ENCODE measurements around the gene RCSD1. TPM values are rescaled to one million over a fixed set of nuclear protein-coding genes. Genes with fewer than 3 reads are reported as not detected.

Gene RCSD1
- total RNA-seq, 1 donor from 2014 or later: 2.4 TPM

- no peak for ATAC-seq
Measured at GRCh38 chr1:167618366-167618765, 11.7 kb upstream of the RCSD1 start.

- ATAC-seq: no peak
Measured at GRCh38 chr1:167618789-167619188, 11.2 kb upstream of the RCSD1 start.

DNA sequence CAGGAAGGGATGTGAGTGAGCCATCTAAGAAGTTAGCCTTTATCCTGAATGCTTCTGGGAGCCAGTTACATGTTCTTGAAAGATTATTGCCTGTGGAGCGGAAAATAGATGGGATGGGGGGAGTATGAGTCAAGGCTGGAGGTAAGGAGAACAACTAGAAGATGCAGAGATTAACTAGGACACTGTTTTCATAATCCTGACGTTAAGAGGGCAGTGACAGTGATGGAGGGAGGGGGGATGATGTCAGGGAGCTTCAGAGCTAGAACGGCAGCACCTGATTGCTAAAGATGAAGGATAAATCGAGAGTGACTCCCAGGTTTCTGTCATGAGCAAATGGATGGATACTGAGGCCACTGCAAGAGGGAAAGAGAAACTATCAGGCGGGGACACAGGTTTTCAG lies 10.0 kb upstream of the RCSD1 start:
- ATAC-seq: no peak

GRCh38 chr1:167621780-167622313 lies 8.2 kb upstream of the RCSD1 start:
- ATAC-seq: no peak

- ATAC-seq: no peak
Measured at GRCh38 chr1:167623951-167624350, 6.1 kb upstream of the RCSD1 start.

GRCh38 chr1:167625040-167625823 lies 4.8 kb upstream of the RCSD1 start:
- ATAC-seq: no peak

- peak; percentile 5 for ATAC-seq
Measured at GRCh38 chr1:167627615-167627864, 2.5 kb upstream of the RCSD1 start.

DNA sequence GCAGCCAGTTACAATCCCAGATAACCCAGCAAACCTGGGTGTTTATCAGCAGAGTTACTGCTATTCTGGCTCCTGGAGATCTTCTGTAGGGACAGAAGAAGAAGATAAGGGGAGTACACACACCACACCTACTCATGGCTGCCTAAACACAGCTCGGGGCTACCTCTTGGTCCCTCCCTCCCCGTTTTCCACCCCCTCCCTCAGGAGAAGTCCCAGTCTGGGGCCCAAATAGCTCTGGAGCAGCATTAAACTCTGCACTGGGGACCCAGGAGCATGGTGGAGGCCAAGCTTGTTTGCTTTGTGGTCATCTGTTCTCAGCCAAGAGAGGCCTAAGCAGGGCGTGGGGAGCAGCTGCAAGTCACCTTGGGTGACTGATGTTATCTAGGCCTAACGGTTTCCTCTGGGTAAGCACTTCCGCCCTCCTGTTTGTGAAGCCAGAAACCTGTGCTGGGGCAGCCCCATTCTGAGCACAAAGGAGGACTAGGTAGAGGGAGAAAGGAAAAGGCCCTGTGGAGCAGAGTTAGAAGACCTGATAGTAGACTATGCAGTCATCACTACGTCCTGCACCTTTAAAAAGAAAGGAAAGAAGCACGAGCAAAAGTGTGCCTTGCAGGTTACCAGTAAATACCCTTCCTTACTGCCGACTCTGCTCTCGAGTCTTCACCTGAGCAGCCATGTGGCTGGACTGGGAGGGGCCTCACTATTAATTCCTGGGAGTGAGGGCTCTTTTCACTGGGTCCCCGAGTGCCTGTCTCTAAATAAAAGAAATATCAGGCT lies 2.0 kb upstream of the RCSD1 start:
- ATAC-seq: peak; percentile 58

DNA sequence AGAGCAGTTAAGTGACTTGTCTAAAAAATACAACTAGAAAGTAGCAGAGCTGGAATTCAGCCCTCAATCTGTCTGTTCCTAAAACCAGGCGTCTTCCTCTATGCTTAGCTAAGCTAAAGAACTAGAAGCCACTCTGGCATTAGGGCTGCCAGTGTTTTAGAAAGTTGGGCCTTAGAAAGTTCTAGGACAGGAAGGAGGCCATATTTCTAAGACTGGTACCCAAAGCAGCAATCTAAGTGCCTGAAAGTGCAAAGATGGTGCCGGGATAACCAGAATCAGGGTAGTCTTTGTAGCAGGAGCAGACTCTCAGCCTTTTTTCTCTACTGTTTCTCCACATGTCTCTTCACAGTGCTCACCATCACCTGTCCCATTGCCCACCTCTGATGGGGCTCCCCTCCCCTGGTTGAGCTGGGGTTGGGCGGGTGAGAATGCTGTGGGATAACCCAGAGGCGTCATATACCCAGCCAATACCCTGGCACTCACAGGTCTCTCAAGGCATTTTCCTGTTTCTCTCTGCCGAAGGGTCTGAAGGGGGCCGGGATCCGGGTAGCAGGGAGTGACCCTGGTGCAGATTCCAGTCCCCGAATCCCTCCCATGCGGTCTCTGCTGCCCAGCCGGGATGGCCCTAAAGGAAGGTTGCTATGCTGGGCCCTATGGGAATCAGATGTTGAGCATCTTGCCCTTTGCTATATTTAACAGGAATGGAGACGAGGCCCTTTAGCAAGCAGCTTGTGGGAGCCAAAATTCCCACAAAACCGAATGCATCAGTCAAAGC lies 1.1 kb upstream of the RCSD1 start:
- no peak for ATAC-seq

DNA sequence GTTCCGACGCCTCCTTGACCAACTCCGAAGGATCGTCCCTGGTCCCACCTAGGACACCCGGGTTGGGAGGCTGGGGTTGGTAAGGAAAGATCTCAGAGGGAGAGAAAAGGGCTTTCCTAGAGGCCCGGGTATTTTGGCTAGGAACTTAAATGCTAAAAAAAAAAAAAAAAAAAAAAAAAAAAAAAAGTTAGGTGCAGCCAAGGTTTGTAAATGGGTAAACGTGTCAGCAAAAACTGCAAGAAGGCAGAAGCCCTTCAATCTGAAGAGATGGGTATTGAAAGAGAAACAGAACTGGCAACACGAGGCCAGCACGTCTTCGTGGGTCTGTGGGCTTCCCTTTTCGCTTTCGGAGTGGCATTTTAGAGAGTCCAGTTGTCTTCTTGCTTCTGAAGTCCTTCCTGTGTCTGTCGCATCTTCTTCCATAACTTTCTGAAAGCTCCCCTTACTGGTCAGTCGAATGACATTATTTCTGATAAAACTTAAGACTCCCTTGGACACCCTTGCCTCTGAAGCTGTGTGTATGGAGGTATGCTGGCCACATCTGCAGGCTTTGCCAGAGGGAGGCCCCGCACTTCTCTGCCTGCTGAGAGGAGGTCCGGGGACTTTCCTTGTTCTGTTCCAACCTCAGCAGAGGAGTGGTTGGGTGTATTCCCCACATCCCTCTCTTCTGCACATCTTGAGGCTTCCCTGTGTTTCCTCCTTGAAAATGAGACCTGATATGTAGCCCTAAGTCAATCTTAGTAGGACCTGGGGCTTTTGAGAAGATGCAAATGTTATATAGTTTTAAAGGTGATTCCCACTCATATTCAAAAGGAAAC lies 745 bp downstream of the RCSD1 start:
- ATAC-seq: no peak

DNA sequence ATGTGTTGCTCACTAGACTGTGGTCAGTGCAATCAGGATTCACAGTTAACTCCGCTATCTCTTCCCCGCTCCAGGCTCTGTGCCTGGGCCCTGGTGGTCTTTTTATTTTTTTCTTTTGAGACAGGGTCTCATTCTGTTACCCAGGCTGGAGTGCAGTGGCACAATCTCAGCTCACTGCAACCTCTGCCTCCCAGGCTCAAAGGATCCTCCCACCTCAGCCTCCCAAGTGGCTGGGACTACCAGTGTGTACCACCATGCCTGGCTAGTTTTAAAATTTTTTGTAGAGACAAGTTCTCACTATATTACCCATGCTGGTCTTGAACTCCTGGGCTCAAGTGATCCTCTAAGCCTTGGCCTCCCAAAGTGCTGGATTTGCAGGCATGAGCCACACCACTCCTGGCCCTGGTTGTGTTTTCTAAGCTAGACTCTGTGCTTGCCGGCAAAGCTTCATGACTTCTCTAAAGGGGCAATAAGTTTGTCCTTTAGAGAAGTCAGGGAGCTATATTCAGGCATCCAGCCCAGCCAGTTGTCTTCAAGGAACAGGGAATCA lies 1.4 kb downstream of the RCSD1 start:
- ATAC-seq: no peak

DNA sequence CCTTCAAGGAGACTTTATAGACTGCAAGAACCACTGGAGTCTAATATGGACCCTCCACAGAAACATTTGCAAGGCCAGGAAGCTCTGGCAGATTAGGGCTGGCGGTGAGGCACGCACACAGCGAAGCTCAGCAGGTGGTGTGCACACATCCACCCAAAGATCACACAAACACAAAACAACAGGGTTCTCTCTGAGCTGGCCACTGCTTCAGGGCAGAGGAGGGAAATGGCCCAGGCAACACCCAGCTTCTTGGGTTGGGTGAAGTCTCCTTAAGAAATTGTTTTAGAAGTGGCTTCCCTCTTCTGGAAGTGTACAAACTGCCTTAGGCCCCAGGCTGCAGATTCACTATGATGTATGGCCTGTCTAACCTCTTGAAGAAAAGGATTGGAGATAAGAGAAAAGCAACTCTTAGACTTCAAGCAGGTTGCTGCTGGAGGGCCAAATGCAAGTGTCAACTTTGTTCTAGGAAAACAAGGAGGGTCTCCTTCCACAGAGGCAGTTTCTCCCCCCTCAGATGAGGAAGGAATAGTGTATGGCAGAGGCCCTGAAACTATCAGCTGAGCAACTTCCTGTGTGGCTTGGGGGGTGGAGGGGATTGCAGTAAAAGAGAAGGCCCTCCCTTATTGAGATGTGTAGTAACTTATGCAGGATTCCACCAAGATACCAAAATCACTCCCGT lies 2.0 kb downstream of the RCSD1 start:
- no peak for ATAC-seq

- no peak for ATAC-seq
Measured at GRCh38 chr1:167633258-167633944, 3.4 kb downstream of the RCSD1 start.

- no peak for ATAC-seq
Measured at GRCh38 chr1:167634435-167634834, 4.4 kb downstream of the RCSD1 start.

GRCh38 chr1:167635156-167635648 lies 5.2 kb downstream of the RCSD1 start:
- ATAC-seq: no peak

DNA sequence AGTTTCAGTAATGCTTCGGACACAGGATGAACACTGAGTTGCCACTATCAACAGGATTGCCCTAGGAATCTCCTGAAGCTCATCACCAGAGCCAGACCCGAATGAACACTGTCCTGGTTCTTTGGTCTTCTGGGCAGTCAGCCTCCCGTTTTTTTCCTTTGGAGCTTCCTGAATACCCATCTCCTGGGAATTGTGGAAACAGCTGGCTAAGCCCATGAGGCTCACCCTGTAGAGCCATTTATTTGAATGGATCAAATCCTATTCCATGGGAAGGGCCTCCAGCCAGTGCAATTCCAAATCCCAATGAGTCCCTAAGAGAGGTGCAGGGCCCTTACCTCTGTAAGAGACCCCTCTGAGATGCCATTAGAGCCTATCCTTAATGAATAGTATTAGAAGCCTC lies 5.9 kb downstream of the RCSD1 start:
- ATAC-seq: no peak

DNA sequence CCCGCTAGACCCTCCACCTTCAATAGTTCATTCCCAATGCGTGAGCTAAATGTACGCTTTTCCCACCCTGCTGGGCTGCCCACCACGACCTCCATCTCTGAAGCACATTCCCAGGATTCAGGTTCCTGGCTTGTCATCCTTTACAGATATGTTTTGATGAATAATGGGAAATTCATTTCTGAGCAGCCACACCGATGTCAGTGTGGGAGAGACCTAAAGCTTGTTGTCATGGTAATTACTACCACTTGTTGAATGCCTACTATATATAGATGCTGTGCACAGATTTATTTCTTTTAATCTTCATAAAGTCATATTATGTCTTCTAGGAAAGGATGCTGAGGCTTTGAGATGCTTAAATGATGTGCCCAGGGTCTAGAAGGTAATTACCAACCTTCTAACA lies 8.0 kb downstream of the RCSD1 start:
- no peak for ATAC-seq

- ATAC-seq: no peak
Measured at GRCh38 chr1:167640051-167640450, 10.0 kb downstream of the RCSD1 start.

GRCh38 chr1:167641786-167642500 lies 11.9 kb downstream of the RCSD1 start:
- ATAC-seq: no peak

DNA sequence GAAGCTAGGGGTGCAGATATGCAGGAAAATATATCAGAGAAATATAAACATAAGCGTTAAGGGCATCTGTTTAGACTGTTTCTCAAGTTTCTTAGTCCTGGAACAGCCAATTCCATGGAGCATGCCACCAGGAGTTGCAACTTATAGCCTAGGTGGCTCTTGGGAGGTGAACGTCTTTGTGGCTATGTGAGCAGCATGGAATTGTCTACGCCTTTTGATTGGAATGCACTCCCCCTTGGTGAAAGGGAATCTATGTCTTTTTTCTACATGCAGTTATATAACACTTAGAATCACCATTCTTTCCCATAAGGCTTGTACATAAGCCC lies 12.4 kb downstream of the RCSD1 start:
- no peak for ATAC-seq
